Measurements from ENCODE around the gene NKG7.
"Not testable (repeated sequence)": the region's sequence is repeated elsewhere in the genome, so short reads cannot be mapped to it uniquely, and the experiment has no call there.

Gene NKG7

DNA sequence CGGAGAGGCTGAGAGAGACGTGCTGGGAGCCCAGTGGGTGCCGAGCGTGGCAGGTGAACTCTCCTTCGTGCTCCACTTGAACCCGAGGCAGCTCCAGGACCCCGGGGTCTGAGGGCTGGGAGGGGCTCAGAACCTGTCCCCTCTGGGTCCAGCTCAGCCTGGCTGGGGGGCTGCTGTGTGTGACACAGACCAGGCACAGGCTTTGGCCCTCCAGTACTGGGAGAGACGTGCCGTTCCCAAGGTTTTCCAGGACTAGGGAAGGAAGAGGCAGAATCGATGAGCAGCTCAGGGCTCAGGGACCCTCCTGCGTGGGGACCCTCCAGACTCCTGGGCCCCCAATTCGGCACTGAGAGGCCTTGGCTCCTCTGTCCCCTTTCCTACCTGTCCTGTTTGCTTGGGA is 42.7 kb upstream of the NKG7 start:
- Histone ChIP-seq H3K9me3 (ENCODE audit: low read depth, low read length) (no peaks in the 10 kb centered on the region), H3K9ac (ENCODE audit: insufficient read length) (no peak overlapping the region), H3K4me3 (no peak overlapping the region), H3K27ac (no peak overlapping the region), H3K36me3 (ENCODE audit: insufficient read depth, low read length) (no peaks in the 10 kb centered on the region)
- TF ChIP-seq POLR2AphosphoS5 (IDR thresholded peaks at IDR 0.05; ENCODE audit: borderline replicate concordance, low read depth, low read length): no peak
- TF ChIP-seq EZH2 (IDR thresholded peaks at IDR 0.05): no peak
- TF ChIP-seq FOXP2 (optimal IDR thresholded peaks at IDR 0.05; ENCODE audit: control extremely low read depth, extremely low read length, insufficient read depth): no peak
- DNase-seq (ENCODE audit: low read depth, low spot score): no peak

- H3K9ac ChIP-seq (ENCODE audit: insufficient read length): no peak overlapping the region
- H3K9me3 ChIP-seq (ENCODE audit: low read depth, low read length): no peaks in the 10 kb centered on the region
- H3K36me3 ChIP-seq (ENCODE audit: insufficient read depth, low read length): no peaks in the 10 kb centered on the region
- no peak for DNase-seq (ENCODE audit: low read depth, low spot score)
- TF ChIP-seq POLR2AphosphoS5 (IDR thresholded peaks at IDR 0.05; ENCODE audit: borderline replicate concordance, low read depth, low read length): no peak
- TF ChIP-seq EZH2 (IDR thresholded peaks at IDR 0.05): no peak
- TF ChIP-seq FOXP2 (optimal IDR thresholded peaks at IDR 0.05; ENCODE audit: control extremely low read depth, extremely low read length, insufficient read depth): no peak
- no peak overlapping the region for H3K27ac ChIP-seq
- no peak overlapping the region for H3K4me3 ChIP-seq
Measured at GRCh38 chr19:51410950-51411748, 38.7 kb upstream of the NKG7 start.

DNA sequence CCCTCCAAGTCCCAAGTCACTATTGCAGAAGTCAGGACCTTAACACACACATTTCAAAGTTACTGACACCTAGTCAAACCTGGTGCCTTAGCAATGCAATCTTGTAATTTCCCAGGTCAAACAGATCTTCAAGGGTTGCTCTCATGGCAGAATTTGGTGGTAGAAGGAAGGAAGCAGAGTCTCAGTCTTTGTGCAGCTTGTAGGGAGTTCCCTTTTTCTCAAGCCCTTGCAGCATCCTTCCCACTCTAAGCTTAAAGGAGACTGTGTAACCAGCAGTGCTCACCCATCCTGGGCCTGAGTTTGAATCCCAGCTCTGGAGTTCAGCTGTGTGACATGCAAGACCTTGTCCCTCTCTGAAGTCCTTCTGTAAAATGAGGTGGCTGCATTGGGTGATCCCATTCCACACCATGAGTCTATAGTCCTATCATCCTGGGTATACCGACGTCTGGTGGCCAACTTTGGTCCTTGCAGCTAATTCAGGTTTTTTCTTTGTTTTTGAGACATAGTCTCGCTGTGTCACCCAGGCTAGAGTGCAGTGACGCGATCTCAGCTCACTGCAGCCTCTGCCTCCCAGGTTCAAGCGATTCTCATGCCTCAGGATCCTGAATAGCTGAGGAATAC is 35.2 kb upstream of the NKG7 start:
- no peak overlapping the region for H3K9ac ChIP-seq (ENCODE audit: insufficient read length)
- no peaks in the 10 kb centered on the region for H3K9me3 ChIP-seq (ENCODE audit: low read depth, low read length)
- no peak overlapping the region for H3K27ac ChIP-seq
- no peaks in the 10 kb centered on the region for H3K36me3 ChIP-seq (ENCODE audit: insufficient read depth, low read length)
- H3K4me3 ChIP-seq: no peak overlapping the region
- TF ChIP-seq EZH2 (IDR thresholded peaks at IDR 0.05) (no peak), POLR2AphosphoS5 (IDR thresholded peaks at IDR 0.05; ENCODE audit: borderline replicate concordance, low read depth, low read length) (no peak)
- DNase-seq (ENCODE audit: low read depth, low spot score): no peak

- Histone ChIP-seq H3K36me3 (ENCODE audit: insufficient read depth, low read length) (no peaks in the 10 kb centered on the region), H3K4me3 (no peak overlapping the region), H3K27ac (no peak overlapping the region), H3K9me3 (ENCODE audit: low read depth, low read length) (0 out of 2 replicates have a peak, but pooled peaks cover 8% of the 10 kb centered on the region), H3K9ac (ENCODE audit: insufficient read length) (no peak overlapping the region)
- TF ChIP-seq FOXP2 (optimal IDR thresholded peaks at IDR 0.05; ENCODE audit: control extremely low read depth, extremely low read length, insufficient read depth) (no peak), EZH2 (IDR thresholded peaks at IDR 0.05) (no peak), POLR2AphosphoS5 (IDR thresholded peaks at IDR 0.05; ENCODE audit: borderline replicate concordance, low read depth, low read length) (no peak)
- no peak for DNase-seq (ENCODE audit: low read depth, low spot score)
Measured at GRCh38 chr19:51402117-51402516, 29.7 kb upstream of the NKG7 start.

DNA sequence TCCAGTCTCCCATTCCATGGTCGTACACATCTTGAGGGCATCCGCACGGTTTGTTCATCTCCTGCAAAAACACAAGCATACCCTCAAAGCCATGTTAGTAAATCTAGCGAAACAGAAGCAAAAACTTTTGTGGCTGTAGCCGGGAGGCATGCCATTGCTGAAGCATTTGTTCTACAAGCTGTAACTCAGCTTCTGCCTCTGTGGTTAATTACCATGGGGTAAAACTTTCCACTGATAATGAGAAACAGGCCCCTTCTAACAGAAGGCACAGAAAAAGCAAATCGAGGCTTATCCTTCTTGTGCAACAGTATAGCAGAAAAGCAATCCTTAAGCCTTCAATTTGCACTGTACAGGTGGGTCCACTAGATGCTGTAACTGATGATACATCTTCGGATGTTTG is 27.5 kb upstream of the NKG7 start:
- not testable (repeated sequence) for H3K9ac ChIP-seq (ENCODE audit: insufficient read length); H3K36me3 ChIP-seq (ENCODE audit: insufficient read depth, low read length); DNase-seq (ENCODE audit: low read depth, low spot score); H3K9me3 ChIP-seq (ENCODE audit: low read depth, low read length)
- H3K4me3 ChIP-seq: peak overlapping the region; percentile 58
- 0 out of 2 replicates have a peak overlapping the region, but pooled peaks have one; percentile 36 for H3K27ac ChIP-seq

GRCh38 chr19:51399231-51399630 is 26.8 kb upstream of the NKG7 start:
- Histone ChIP-seq H3K9me3 (ENCODE audit: low read depth, low read length) (0 out of 2 replicates have a peak, but pooled peaks cover 8% of the 10 kb centered on the region), H3K36me3 (ENCODE audit: insufficient read depth, low read length) (no peaks in the 10 kb centered on the region), H3K9ac (ENCODE audit: insufficient read length) (no peak overlapping the region), H3K4me3 (peak overlapping the region; percentile 58; the same call in 1 of the 2 replicates), H3K27ac (no peak overlapping the region)
- TF ChIP-seq EZH2 (IDR thresholded peaks at IDR 0.05) (no peak), FOXP2 (optimal IDR thresholded peaks at IDR 0.05; ENCODE audit: control extremely low read depth, extremely low read length, insufficient read depth) (no peak), POLR2AphosphoS5 (IDR thresholded peaks at IDR 0.05; ENCODE audit: borderline replicate concordance, low read depth, low read length) (no peak)
- DNase-seq (ENCODE audit: low read depth, low spot score): no peak

GRCh38 chr19:51398096-51398704 is 25.7 kb upstream of the NKG7 start:
- no peak for TF ChIP-seq EZH2 (IDR thresholded peaks at IDR 0.05)
- TF ChIP-seq FOXP2 (optimal IDR thresholded peaks at IDR 0.05; ENCODE audit: control extremely low read depth, extremely low read length, insufficient read depth): no peak
- TF ChIP-seq POLR2AphosphoS5 (IDR thresholded peaks at IDR 0.05; ENCODE audit: borderline replicate concordance, low read depth, low read length): no peak
- peak overlapping the region; percentile 26 for H3K4me3 ChIP-seq
- H3K9ac ChIP-seq (ENCODE audit: insufficient read length): no peak overlapping the region
- H3K9me3 ChIP-seq (ENCODE audit: low read depth, low read length): 0 out of 2 replicates have a peak, but pooled peaks cover 8% of the 10 kb centered on the region
- no peak for DNase-seq (ENCODE audit: low read depth, low spot score)
- H3K36me3 ChIP-seq (ENCODE audit: insufficient read depth, low read length): no peaks in the 10 kb centered on the region
- peak overlapping the region; percentile 84 for H3K27ac ChIP-seq

DNA sequence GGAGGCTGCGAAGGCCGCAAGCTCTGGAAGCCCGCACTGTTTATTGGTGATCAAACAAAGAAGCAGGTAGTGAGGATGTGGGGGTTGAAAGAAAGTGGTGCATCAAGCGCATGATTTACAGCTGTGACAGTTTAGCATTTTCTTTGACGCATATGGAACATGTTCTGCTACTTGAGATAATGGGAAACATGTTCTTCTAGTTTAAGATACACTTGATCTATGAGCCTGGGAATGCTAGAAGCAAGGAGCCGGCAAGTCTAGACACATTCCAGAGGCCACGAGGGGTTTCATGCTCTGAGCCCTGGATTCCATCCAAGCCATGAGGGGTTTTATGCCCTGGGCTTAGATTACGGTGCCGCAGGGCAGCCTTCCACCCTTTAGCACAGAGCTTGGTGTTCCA is 25.0 kb upstream of the NKG7 start:
- not testable (repeated sequence) for H3K9me3 ChIP-seq (ENCODE audit: low read depth, low read length); H3K36me3 ChIP-seq (ENCODE audit: insufficient read depth, low read length); H3K9ac ChIP-seq (ENCODE audit: insufficient read length); DNase-seq (ENCODE audit: low read depth, low spot score)
- Histone ChIP-seq H3K27ac (peak overlapping the region; percentile 84), H3K4me3 (peak overlapping the region; percentile 26; the same call in 1 of the 2 replicates)

Measured in SK-N-MC (cell line).